HG02678 (cell line): ENCODE measurements around the gene GPR139.

Experiments
- ATAC-seq: cut with Tn5 transposase; IDR thresholded peaks from one replicate; pipeline ENCODE4 v1.9.1; 2021; ENCODE audit warnings: mild to moderate bottlenecking, moderate library complexity; ENCODE audit not compliant: unreplicated experiment

The GPR139 gene

DNA sequence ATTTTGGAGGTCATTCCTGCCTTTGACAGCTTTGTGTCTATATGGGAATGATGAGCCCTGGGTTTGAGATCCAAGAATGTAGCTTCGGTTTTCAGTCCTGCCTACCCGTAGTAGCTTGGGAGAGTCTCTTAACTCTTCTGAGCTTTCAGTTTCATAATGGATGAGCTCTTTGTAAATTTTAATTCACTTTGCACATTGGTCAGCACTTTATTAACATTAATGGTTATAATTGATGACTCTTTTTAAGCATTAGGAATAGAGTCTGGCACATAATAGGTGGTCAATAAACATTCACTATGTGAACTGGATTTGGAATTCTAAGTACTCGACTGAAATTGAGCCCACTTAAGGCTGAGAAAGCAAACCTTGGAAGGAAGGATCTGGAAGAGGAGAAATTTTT is 17.3 kb downstream of the GPR139 start:
- no peak for ATAC-seq

DNA sequence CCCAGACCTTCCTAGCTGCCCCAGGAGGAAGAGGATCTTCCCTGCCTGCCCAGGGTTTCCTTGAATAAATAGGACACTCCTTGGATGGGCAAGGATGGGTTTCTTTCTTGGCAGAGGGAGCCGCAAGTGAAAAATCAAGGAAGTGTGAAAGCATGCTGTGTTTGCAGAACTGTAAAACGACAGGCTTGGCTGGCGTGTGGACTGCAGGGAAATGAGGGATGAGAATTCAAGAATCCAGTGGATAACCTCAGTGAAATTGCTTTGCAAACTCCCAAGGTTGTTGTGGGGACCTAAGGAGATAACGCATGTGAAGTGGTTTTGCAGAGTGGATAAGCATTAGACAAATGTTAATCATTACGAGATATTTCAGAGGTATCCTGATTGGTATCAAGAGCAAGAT is 20.4 kb downstream of the GPR139 start:
- ATAC-seq = no peak

DNA sequence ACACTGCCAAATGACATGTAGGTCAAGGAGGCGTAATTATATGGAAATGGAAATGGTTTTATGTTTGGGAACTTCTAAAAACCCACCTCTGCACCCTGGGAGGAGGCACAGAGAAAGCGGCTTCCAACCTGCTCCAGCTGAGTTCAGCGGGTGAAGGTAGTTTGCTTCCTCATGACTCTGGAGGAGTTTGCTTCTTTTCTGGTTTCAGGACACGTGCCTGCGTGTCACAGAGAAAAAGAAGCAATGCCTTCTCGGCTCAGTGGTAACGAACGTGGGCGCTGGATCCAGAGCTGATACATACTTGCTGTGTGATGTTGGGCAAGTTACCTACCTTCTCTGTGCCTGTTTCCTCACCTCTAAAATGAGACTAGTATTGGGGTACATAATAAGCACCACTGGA is 22.1 kb downstream of the GPR139 start:
- no peak for ATAC-seq

DNA sequence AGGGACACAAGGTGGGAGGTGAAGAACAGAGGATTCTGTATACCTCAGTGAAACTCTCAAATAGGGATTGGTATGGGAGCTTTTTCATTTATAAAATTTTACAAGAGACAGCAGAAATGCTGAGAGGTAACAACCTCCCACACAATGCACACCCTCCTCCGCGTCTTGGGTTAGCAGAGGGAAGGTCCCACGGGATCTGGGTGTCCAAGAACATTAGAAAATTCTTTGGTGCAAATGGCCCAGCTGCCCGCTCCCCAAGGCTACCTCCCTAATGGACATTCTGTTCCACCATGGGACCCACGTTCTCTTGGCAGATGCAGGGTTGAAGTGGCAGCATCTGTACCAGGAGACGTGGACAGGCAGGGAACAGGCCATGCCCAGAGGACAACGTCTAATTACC is 22.5 kb downstream of the GPR139 start:
- ATAC-seq = no peak

DNA sequence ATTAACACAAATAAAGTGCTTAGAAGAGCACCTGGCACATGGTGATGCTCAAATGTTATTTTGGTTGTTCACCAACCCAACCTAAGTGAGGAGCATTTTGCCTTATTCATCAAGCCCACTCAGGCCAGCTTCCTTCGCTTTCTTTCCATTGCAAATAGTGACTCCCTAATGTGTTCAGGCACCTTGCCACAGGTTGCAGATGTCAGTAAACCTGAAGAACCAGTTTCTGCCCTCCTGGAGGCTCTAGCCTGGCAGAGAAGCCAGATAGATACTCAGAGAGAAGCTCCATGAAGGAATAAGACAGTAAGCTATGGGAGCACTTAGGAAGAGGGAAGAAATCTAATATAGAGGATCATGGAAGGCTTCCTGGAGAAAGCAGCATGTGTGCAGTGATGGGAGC is 23.9 kb downstream of the GPR139 start:
- no peak for ATAC-seq

DNA sequence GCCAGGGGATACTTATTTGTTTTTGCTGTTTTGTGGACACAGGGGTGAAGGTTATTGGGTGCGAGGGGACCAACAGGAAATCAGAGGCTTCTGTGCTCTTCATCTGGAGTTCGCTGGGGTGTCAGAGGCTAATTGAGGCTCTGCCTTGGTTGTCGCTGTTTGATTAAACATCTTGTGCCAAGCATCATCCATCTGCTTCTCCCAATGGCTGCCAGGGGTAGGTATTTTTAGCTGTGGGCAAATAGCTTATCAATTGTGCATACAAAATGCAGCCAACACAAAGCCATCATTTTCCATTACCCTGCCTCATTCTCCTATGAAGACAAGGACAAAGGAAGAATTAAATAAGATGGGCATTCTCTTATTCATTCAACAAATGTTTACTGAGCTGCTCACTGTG is 27.8 kb downstream of the GPR139 start:
- ATAC-seq = no peak

DNA sequence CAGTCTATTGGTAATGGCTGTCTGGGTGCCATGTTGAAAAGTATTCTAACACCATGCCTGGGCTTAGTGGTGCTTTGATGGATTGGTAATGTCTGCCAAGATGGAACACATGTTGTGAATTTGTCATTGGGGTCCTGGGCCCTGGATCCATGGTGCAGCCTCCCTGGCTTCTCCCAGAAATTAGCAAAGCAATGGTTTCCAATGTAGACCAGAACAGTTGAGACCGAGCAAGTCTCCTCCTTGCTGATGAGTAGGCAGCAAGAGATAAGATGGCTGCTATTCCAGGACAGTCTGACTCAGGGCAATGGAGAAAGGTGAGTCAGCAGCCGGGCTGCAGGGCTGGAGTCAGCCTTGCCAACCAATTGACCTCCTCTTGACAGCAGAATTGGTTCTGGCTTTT is 30.8 kb downstream of the GPR139 start:
- ATAC-seq = no peak

DNA sequence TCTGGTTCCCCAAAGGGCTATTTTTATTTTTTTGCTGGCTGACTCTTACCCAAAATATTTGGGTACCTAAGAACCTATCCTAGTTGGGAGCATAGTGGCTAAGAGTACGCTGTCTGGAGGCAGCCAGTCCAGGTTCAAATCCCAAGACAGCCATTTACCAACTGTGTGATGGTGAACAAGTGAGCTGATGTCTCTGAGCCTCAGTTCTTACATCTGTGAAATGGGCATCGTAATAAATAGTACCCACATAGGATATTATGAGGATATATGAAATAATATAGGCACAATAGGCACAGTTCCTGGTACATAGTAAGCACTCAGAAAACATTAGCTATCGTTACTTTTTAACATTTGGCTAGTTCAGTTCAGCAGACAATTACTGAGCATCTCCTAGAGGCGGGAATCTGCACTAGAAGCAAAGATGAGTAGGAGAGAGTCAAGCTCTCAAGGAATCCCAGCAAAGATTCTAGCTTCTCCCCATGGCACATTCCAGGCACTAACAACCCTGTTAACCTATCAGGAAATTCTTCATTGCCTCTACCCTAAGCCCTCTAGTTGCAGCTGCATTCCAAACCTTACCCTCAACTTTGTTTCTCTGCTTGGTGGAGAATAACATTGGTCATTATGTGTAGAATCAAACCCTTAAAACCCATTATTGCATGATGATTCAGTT is 31.6 kb downstream of the GPR139 start:
- no peak for ATAC-seq

DNA sequence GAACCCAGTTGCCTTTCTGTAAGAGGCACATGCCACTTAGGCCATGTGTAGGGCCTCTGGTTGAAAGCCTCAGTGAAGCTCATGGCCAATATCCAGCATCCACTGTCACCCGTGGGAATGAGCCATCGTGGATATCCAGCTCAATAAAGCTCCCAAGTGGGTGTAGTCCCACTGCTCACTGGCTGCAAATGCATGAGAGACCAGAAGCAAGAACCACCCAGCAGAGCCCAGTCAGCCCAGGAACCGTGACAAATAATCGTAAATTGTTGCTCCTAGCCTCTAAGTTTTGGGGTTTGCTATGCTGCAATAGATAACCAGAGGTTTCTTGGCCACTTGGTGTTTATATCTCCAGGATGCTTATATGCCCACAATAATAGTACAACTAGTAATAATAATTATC is 33.7 kb downstream of the GPR139 start:
- ATAC-seq = no peak

DNA sequence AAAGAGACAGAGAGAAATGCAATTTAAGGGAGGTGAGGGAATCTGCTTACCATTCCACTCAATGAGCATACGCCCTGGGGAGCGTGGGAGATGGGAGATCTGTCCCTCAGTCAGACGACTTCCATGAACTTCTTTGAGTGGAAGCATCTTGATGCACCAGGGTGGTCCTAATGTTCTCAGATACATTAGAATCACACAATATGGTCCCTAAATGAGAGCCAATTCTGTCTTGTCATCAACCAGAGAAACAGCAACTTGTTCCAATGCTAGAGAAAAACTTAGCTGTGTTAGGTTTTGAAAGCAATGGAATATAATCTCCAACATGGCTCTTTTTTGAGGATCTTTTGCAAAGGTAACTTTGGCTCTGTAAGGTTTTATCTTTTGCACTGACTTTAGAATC is 44.1 kb downstream of the GPR139 start:
- no peak for ATAC-seq

DNA sequence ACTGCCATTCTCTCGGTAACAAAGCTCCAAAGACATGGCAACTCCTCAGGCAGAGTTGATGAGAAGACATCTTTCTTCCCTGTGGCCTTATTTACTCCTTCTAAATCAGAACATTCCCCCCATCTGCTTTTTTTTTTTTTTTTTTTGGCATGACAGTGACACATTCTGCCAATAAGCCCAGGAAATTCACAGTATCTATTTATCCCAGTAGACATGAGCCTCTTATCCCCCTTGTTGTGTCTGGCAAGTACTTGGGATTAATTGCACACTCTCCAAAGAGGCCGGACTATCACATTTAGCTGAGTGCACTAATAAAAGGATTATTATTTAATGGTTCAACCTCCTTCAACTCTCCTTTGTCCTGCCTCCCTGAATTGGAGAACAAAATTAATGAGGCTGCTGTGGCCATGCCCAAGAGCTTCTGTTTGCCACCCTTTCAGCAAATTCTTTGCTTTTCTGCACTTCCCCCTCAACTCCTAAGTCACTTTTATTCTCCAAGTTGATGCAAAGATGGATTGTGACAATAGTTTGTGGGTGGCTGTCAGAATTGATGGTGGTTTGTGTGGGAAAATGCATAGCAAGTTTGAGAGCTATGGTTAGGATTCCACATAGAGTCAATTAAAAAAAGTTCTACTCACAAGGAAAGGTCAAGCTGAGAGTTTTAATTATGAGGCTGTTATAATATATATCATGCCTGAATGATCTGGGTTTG is 47.2 kb downstream of the GPR139 start:
- no peak for ATAC-seq

DNA sequence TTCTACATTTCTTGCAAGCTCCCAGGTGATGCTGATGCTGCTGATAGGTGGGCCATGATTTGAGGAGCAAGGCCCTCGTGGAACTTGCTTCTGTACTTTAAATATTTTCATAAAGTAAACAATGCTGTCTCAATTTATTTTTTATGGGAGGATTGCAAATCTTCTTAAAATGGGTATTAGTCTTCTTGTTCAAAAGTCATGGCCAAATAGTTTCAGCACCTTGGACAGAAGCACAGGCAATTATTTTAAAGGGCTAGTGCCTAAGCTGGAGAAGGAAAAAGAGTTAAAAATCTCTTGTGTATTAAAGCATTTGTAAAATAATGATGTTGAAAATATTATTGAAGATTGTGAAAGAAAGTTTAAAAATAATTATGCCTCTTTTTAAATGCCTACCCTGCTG is 50.5 kb downstream of the GPR139 start:
- no peak for ATAC-seq

DNA sequence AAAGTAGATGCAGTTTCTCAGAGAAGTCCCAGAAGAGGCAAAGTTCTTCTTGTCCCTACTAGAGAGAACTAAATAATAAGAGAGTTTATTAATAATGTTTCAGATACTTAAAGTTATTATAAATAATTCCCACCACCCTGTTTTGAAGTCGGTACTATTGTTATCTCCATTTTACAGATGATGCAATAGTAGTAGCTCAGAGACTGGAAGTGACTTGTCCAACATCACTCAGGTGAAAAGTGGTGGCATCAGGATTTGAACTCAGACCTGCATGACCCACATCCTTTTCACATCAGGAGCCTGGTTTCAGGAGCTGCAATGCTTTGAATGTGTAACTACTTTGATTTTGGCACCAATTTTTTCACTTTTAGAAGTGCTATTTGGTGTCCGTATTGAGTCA is 52.7 kb downstream of the GPR139 start:
- ATAC-seq = no peak

DNA sequence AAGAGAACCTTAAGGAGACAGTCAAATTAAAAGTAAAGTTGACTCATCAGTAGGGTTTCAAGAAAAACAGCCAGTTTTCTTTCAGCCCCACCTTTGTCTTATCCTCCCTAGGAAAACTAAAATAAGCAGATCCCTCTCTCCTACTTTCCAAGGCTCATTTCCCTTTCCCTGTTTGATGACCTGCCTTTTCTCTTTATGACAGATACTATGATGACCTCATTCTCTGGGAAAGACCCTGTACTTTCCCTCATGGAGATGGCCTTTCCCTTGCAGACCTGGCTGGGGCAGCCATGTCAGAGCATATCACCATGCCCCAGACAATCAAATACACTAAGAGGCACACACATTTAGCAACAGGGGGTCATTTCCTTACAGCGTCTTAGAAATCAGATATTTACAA is 53.6 kb downstream of the GPR139 start:
- no peak for ATAC-seq

DNA sequence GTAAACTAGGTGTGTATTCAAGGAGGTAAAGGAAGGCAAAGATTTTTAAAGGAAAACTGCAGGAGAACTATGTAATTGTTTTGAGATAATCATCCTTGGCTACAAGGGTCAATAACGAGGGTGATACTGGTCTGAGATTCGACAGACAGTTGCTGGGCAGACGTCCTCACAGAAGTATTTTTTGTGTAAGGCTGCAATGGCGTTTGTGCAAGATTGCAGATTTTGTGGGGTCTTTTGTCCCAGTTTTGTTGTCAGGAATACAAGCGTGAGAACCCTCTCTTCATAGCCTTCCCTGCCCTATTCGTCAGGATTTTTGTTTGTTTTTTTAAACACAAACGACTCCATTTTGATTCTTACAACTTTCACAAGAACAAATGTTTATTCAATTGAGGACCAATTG is 57.5 kb downstream of the GPR139 start:
- no peak for ATAC-seq

DNA sequence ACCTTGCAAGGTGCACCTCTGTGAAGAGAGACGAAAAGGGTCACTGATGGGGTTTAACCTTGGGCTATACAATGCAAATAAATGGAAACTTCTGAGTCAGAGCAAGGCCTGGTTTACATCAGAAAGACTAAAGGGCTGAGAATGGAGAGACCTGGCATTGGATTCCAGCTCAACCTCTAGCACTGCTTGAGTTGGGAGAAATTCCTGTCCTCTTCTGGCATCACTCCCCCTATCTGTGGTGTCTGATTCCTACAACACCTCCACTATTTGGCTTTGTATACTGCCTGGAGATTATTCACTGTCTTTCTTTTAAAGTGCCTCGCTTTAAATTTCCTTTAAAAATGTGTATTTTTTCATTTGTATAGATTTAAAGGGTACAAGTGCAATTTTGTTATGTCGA is 68.8 kb downstream of the GPR139 start:
- ATAC-seq = no peak

DNA sequence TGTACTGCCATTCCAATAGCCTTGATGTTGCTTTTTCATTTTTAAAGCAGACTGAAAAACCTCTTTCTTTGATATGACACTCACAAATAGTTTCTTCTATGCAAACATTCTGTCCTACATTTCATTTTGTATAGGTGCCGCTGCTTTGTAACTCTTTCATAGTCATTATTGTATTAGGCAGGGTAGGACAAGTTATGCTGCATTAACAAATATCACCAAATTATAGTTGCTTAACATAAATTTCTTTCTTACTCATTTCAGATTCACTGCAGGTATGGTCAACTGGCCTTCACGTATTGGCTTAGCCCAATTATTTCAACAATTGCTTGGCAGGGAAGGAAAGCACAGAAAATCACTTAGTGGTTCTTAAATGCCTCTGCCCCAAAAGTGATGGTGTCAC is 70.8 kb downstream of the GPR139 start:
- ATAC-seq = no peak

DNA sequence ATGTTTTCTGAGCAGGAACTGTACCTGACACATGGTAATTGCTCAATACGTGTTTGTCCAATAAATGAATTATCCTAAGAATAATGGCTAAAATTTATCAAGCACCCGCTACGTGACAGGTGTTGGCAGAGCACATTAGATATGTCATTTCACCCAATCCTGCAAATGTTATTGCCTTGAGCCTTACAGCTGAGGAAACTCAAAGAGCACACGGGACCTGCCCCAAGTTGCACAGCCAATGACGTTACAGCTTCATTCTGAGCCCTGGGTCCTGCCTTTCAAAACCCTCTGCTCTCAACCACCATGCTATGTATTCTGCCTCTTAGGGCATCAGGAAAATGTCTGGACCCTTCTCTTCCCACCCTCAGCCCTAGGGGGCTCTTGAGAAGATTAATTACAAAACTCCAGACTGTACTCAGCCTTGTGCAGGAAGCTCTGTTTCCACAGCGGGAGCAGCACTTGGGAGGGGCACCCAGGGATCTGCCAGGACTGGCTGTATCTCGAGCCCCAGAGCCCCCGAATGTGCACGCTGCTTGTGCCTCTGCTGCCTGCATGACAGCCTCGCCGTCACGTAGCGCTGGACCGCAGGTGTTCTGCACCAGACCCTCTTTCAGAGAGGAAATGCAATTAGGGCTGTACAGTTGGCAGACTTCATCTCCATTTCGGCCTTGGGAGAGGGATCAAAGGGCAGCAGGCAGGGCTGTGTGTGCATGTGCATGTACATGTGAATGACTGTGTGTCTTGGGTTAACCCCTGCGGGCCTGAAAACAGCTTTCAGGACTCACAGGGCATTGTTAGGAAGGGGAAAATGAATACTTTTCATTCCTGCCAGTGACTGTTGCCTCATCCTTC is 71.6 kb downstream of the GPR139 start:
- no peak for ATAC-seq

DNA sequence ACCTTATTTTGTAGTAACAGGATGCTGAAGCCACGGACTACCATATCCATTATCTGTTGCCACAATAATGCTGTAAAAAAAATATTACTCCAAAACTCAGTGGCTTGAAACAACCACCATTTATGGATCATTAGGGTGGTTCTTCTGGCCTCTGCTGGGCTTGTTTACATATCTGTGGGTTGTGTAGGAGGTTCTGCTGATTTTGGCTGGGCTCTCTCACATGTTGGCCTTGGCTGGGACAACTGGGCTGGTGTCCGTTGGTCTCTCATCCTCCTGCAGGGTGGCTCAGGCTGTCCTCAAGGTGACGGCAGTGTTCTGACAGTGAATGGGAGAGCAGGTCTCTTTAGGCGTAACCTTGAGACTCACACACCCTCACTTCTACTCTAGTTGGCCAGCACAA is 76.0 kb downstream of the GPR139 start:
- ATAC-seq = no peak

DNA sequence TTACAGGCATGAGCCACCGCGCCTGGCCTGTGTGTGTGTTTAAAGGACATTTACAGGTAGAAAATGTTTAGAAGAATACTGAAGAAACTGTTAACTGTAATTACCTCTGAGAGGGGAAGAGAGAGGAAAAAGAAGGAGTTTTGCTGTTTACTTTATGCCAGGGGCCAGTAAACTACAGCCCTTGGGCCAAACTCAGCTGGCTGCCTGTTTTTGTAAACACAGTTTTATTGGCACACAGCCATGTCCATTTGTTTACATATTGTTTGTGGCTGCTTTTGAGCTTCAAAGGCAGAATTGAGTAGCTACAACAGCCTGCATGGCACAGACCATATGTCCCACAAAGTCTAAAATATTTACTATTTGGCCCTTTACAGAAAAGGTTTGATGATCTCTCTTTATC is 76.4 kb downstream of the GPR139 start:
- ATAC-seq = no peak

DNA sequence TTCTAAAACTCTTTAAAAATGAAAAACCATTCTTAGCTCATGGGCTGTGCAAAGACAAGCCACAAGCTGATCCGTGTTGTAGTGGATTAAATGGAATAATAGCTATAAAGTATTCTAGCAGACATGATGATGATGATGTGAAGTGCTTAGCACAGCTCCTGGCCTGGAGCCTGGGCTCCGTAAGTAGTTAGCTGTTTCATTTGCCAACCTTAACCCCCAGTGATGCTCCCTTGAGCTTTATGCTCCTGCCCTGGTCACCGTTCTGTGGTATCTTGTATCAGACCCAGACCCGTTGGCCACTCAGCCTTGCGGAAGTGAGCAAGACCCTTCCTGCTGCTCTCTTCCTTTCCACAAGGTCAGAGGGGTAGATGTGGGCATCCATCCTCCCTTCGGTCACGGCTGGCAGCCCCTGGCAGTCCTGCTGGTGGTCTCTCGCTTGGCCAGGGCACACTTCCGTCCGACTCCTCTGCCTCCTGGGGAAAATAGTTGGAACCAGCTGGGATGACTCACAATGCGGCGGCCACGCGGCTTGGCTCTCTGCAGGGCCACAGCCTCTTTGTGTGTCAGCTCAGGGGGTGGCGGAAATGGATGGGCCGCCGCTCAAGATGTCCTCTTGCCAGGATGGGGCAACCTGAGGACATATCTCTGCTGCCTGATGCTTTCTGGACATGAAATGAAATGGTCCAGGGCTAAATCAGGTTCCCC is 79.1 kb downstream of the GPR139 start:
- no peak for ATAC-seq
